ENCODE measurements around the gene ZNF775.

Gene ZNF775

DNA sequence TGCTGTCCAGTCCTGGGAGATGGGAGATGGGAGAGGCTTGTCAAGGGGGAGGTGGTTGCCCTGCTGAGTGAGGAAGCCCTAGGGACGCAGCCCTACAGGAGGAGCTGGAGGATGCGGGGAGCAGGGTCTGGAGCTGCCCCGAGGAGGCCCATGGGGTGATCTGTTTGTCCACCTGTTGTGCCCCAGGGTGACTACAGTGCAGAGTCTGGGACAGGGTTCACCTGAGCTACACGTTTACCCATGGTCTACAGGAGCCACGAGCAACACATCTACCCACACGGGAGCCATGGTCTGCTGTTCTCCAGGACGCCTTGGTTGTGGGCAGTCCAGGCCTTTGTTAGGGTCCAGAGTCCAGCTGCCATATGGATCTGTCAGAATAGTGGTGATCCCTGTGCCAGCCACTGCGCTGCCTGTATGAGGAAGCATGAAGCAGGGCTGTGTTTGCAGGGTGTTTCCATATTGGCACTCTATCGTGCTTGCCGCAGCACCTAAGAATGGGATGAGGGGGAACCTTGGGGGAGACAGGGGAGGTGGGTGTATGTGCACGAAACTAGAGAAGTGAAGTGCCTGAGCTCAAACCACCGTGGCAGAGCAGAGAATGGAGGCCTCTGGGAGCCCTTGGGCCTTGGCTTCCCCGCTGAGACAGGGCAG lies 23.7 kb downstream of the ZNF775 start:
- no peak for DNase-seq

GRCh38 chr7:150403376-150404171 lies 24.4 kb downstream of the ZNF775 start:
- DNase-seq, result no peak

DNA sequence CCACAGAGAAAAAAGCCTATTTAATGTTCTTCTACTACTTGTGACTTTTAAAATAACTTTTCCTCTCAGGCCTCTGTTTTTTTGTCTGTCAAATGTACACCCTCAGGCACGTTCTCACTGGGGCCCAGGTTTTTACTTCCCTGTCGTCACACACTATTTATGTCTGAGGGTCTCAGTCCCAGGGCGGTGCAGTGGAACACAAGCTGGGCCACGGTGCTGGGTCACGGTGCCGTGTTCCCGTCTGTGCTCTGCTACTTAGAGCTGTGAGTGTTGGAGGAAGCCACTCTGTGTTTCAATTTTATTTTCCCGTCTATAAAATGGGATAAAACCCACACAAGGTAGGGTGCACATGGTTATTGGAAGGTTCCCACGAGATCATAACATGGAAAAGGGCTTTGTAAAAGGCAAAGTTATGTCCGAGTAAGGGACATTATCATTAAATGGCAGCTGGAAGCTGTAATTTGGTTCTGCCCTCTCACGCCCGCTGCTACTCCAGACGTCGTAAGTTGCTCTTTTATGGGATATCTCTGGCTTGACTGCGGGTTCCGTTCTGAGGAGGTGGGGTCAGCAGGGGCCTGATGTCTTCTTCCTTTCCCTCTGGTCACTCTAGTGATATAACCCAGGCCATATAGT lies 25.2 kb downstream of the ZNF775 start:
- DNase-seq, result no peak

GRCh38 chr7:150404805-150405583 lies 25.9 kb downstream of the ZNF775 start:
- DNase-seq, result peak; percentile 73

- DNase-seq, result peak; percentile 23
Observed at GRCh38 chr7:150405584-150406311, 26.6 kb downstream of the ZNF775 start.

DNA sequence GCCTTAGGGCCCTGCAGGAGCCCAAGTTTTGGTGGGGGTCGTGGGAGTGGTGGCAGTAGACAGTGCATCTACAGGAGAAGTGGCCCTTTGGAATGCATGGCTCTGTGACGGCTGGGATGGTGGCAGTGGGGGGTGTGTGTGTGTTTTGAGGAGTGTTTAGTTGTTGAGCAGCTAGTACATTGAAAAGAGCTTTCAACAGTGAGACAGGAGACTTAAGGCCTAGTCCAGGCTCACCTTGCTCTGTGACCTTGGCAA lies 27.1 kb downstream of the ZNF775 start:
- DNase-seq, result no peak

DNA sequence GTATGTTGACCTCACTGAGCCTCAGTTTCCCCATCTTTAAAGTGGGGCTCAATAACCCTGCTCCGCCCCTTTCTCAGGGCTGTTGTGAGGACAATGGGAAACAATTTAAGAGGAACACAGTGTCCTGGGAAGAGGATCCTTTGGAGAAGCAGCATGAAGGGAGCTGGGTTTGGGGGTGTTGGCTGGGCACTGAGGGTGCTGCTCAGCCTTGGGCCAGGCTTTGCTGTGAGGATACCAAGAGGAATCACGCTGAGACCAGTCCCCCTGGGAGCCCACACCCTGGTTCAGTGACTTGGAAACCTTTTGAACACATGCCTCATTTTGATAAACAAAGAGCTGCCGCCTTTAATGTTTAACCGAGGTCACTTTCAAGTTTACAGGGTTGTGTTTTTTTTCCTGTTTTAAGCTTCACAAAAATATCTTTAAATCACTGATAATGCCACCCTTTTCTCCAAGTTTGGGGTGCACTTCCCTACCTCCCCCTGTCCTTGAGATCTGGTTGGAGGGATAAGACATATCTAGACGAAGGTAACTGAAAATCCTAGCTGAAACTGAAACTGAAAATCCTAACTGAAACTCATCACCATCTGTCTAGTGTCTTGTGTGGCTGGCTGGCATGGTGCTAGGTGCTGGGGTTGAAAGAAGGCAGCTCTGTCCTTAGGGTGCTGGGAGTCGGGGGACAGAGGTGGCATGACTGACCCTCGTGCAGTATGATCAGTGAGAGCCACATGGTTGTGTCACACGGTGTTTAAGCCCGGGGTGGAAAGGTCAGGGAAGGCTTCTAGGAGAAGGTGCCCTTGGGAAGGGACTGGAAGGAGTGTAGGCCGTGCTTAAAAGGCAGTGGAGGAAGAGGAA lies 27.7 kb downstream of the ZNF775 start:
- no peak for DNase-seq

DNA sequence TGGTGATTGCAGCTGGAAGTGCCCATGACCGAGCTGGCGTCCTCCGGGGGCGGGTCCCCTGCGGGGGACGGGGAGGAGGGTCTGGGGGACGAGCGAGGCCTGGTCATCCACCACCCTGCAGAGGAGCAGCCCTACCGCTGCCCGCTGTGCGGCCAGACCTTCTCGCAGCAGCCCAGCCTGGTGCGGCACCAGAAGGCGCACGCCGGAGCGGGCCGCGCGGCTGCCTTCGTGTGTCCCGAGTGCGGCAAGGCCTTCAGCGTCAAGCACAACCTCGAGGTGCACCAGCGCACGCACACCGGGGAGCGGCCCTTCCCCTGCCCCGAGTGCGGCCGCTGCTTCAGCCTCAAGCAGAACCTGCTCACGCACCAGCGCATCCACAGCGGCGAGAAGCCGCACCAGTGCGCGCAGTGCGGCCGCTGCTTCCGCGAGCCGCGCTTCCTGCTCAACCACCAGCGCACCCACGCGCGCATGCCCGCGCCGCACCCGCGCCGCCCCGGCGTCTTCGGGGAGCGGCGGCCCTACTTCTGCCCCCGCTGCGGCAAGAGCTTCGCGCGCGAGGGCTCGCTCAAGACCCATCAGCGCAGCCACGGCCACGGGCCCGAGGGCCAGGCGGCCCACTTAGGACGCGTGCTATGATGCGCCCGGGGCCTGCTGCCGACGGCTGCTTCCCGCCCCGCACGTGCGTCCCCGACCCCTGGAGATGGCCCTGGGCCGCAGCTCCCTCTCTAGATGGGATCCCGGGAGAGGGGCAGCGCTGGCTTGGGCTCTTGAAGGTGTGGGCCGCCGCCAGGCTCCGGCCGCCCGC lies 28.7 kb downstream of the ZNF775 start:
- DNase-seq, result no peak

DNA sequence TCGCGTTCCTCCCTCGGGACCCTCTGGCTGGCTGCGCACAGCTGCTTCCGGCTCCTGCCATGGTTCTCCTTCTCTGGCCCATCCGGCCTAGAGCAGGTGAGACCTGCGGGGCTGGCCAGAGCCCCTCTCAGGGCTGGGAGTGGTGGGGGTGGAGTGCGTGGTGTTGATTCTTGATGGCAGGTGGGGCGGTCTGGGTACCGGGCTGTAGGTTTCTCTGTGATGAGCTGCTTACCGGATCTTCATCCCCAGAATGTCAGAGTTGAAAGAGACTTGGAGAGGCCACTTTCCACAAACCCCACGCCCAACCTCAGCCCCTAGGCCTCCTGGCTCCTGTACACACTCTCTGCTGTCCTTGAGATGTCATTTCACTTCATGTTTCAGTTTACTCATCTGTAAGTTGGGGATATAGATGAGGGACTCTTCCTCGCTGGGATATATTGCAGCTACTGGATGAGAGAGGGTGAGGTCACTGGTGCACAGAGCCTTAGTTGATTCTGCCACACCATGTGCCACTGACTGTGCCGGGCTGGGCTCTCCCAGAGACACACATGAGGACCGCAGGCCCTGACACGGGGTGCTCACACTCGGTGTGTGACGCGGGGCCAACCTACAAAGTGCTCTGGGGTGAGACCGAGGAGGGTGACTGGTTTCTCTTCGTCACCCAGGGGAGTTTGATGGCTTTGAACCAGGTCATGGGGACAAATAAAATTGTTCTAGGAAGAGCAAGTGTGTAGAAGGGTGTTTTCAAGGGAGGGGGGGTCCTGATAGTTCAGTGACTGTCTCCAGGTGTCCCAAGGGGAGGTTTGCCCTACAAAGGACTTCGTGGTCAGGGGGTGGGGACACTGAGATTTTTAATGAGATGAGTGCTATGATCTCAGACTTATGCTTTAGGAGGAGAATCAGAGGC lies 29.5 kb downstream of the ZNF775 start:
- no peak for DNase-seq

DNA sequence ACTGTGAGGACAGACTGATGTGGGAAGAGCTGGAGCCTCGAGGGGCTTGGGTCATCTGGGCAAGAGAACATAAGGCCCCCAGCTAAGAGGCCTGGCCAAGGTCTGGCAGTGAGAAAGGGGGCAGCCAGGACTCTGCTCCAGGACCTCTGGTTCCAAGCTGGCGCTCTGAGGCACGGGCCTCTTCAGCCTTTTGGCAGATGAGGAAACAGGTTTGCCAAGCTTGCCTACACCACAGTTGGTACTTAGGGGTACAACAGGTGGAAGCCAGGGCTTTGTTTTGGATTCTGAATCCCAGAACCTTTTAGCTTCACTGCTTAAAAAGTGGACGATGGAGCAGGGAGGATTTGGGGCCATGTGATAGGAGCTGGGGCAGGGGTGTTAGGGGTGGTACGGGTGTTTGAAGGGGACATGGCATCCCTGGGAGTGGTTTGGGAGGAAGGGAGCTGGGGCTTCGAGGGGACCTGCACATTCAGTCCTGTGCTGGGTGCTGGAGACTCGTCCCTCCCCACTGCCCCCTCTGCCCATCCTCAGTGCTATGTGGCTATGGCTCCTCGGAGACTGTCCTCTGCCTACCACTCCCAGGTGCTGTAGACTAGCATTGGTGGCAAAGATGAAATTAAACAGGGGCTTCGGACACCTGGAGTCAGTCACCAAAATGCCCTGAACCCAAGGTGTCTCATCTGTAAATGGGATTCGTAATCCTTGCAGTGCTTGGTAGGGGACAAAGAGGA lies 30.3 kb downstream of the ZNF775 start:
- no peak for DNase-seq

DNA sequence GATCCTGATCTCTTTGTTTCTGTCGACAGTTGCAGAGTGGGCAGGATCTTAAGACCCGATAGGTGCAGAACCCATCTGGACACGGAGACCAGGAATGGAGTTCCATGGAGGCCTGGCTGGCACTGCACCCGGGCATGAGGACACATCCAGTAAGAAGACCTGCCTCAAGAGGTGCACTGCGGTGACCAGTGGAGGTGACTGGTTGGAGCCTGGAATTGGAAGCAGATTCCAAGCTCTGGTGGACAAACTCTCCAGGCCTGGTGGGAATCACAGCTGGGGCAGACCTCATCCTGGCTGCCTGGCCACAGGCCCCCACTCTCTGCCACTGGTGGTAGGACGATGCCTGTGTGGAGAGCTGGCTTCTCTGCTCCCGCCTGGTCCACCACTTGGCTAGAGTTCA lies 31.0 kb downstream of the ZNF775 start:
- DNase-seq, result no peak

GRCh38 chr7:150410680-150411346 lies 31.7 kb downstream of the ZNF775 start:
- DNase-seq, result no peak

DNA sequence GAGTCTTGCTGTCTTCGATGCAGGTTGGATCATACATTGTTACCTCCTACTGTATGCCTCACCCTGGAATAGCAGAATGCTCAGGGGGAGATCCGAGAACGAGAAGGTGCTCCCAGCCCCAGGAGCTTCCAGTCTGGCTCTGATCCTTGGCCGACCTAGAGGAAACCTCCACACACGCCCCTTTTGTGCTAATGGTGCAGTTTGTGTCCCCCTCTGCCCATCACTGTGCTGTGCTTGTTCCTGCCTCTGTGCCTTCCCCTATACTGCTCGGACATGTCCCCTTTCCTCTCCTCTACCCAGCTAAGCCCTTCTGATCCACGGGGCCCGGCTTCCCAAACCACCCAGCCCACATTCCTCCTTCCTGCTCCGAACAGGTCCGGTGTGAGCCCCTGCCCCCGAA lies 32.5 kb downstream of the ZNF775 start:
- DNase-seq, result no peak

GRCh38 chr7:150412016-150412415 lies 32.9 kb downstream of the ZNF775 start:
- no peak for DNase-seq

DNA sequence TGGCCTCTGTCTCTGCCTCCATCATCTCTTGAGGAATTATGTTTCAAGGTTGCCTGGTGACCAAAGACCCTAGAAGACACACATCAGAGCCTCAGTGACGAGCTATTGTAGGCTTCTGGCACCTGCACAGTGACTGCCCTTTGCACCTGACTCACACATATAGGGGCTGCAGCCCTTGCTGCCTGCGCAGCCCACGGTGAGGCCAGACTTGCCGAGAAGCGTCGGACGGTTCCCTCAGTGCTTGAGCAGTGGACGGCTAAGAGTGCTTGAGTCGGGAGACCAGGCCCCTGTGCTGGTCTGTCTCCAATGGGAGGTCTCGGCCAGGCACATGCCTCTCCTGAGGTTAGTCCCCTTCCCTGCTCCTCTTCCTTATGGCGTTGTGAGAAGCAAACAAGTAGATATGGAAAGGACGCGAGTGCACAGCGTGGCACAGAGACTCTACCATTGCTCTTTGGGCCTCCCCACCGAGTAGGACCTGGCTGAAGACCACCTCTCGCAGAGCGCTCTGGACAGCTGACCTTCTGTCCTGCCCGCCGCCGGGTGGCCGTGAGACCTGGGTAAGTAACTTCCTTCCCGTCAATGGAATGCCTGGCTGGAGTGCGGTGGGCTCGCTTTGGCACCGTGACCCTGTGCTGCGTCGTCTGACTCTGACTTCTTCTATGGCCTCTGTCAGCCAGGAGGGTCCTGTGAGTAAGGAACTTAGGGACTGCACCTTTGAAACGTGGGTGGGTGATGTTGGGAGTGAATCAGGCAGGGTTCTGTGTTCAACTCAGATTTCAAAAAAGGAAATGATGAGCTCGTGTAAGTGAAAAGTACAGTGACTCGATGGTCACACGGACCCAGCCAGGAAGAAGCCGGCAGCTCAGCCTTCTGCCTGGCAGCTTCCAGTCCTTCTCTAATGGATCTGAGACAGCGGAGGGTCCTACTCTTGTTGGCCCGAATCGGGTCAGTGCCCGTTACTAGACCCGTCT lies 33.7 kb downstream of the ZNF775 start:
- DNase-seq, result no peak

DNA sequence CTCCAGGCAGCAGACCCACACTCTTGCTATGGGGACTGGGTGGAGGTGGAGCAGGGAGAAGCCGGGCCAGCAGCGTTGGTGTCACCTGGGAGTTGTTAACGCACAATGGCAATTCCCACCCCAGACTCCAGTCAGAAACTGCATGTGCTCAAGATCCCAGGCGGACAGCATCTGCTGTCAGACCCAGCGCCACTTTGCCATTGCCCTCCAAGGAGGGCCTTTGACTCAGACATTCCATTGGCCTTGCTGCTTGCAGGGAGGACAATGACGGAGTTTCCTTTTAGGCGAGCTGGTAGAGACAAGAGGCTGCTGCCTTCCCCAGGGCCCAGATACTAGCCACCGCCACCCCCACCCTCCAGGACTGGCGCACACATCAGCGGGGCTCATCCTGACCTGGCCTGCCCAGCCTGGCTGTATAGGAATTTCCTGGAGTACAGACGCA lies 34.5 kb downstream of the ZNF775 start:
- DNase-seq, result no peak

Measured in activated gamma-delta T cell treated with Interleukin-2 at 50 U/mL for 16 hours (primary cell).